ENCODE results near the gene PPP1R3G.

PPP1R3G gene

GRCh38 chr6:5068153-5068751 is 16.9 kb upstream of the PPP1R3G start:
- no peak for FAIRE-seq

GRCh38 chr6:5071216-5071615 is 13.9 kb upstream of the PPP1R3G start:
- FAIRE-seq (no peak), DNase-seq (ENCODE audit: insufficient read length, low spot score) (no peak)

More at GRCh38 chr6:5068153-5068751, 16.9 kb upstream of the PPP1R3G start:
- no peak for DNase-seq (ENCODE audit: insufficient read length, low spot score)

GRCh38 chr6:5072440-5072839 is 12.7 kb upstream of the PPP1R3G start:
- no peak for FAIRE-seq

GRCh38 chr6:5073992-5074391 is 11.1 kb upstream of the PPP1R3G start:
- no peak for FAIRE-seq
- no peak for DNase-seq (ENCODE audit: insufficient read length, low spot score)

More at GRCh38 chr6:5072440-5072839, 12.7 kb upstream of the PPP1R3G start:
- DNase-seq (ENCODE audit: insufficient read length, low spot score), result no peak

GRCh38 chr6:5076931-5077330 is 8.2 kb upstream of the PPP1R3G start:
- DNase-seq (ENCODE audit: insufficient read length, low spot score) (no peak), FAIRE-seq (peak; percentile 20)

GRCh38 chr6:5078121-5078669 is 6.9 kb upstream of the PPP1R3G start:
- DNase-seq (ENCODE audit: insufficient read length, low spot score), result peak; percentile 40
- FAIRE-seq, result peak; percentile 86

- DNase-seq (ENCODE audit: insufficient read length, low spot score) (no peak), FAIRE-seq (no peak)
Measured at GRCh38 chr6:5079692-5080091, 5.4 kb upstream of the PPP1R3G start.

GRCh38 chr6:5080574-5080973 is 4.6 kb upstream of the PPP1R3G start:
- FAIRE-seq, result no peak
- no peak for DNase-seq (ENCODE audit: insufficient read length, low spot score)

GRCh38 chr6:5081182-5081581 is 4.0 kb upstream of the PPP1R3G start:
- peak; percentile 36 for FAIRE-seq

GRCh38 chr6:5081955-5082354 is 3.2 kb upstream of the PPP1R3G start:
- FAIRE-seq, result no peak
- DNase-seq (ENCODE audit: insufficient read length, low spot score), result no peak

More at GRCh38 chr6:5081182-5081581, 4.0 kb upstream of the PPP1R3G start:
- DNase-seq (ENCODE audit: insufficient read length, low spot score), result no peak

- peak; percentile 93 for FAIRE-seq
- peak; percentile 94 for DNase-seq (ENCODE audit: insufficient read length, low spot score)
Measured at GRCh38 chr6:5082487-5083306, 2.4 kb upstream of the PPP1R3G start.

- no peak for DNase-seq (ENCODE audit: insufficient read length, low spot score)
- peak; percentile 20 for FAIRE-seq
Measured at GRCh38 chr6:5083307-5083583, 1.9 kb upstream of the PPP1R3G start.

- DNase-seq (ENCODE audit: insufficient read length, low spot score), result no peak
- no peak for FAIRE-seq
Measured at GRCh38 chr6:5083813-5084359, 1.3 kb upstream of the PPP1R3G start.

- DNase-seq (ENCODE audit: insufficient read length, low spot score) (no peak), FAIRE-seq (no peak)
Measured at GRCh38 chr6:5084360-5084780, 771 bp upstream of the PPP1R3G start.

GRCh38 chr6:5085648-5086293 is 630 bp downstream of the PPP1R3G start:
- no peak for DNase-seq (ENCODE audit: insufficient read length, low spot score)
- FAIRE-seq, result peak; percentile 4

- no peak for FAIRE-seq
Measured at GRCh38 chr6:5086294-5086890, 1.3 kb downstream of the PPP1R3G start.

GRCh38 chr6:5087389-5087788 is 2.2 kb downstream of the PPP1R3G start:
- DNase-seq (ENCODE audit: insufficient read length, low spot score) (no peak), FAIRE-seq (no peak)

More at GRCh38 chr6:5086294-5086890, 1.3 kb downstream of the PPP1R3G start:
- DNase-seq (ENCODE audit: insufficient read length, low spot score), result no peak

- no peak for DNase-seq (ENCODE audit: insufficient read length, low spot score)
- no peak for FAIRE-seq
Measured at GRCh38 chr6:5088780-5089179, 3.6 kb downstream of the PPP1R3G start.

GRCh38 chr6:5089481-5090438 is 4.6 kb downstream of the PPP1R3G start:
- FAIRE-seq (peak; percentile 26), DNase-seq (ENCODE audit: insufficient read length, low spot score) (no peak)

GRCh38 chr6:5090603-5091002 is 5.5 kb downstream of the PPP1R3G start:
- FAIRE-seq (no peak), DNase-seq (ENCODE audit: insufficient read length, low spot score) (no peak)

All from HTR-8/SVneo (cell line).